Stimulated activated CD4-positive, alpha-beta T cell treated with anti-CD3 and anti-CD28 coated beads, Interleukin-2, amount 100 ng/mL, for 48 hours (primary cell): ENCODE data around the gene NCF1.
"Not testable (repeated sequence)": the region's sequence is repeated elsewhere in the genome, so short reads cannot be mapped to it uniquely, and the experiment has no call there.

Source experiments
- DNase-seq, 2 donors: peaks; one replicate each; pipeline ENCODE4 v3.0.0-alpha.2; 2020

The NCF1 gene

GRCh38 chr7:74773760-74774750, at the start of gene NCF1:
NCF1 (plus strand) TSS chr7:74774011; CDS start chr7:74774032, 21 bp downstream.
- not testable (repeated sequence) for DNase-seq

GRCh38 chr7:74725840-74726239, 48.0 kb upstream of the NCF1 start:
- no peak for DNase-seq

- no peak for DNase-seq
Observed at GRCh38 chr7:74726309-74727101, 47.3 kb upstream of the NCF1 start.

GRCh38 chr7:74728686-74729085, 45.1 kb upstream of the NCF1 start:
- DNase-seq = not testable (repeated sequence)

- not testable (repeated sequence) for DNase-seq
Observed at GRCh38 chr7:74730186-74730585, 43.6 kb upstream of the NCF1 start.

- DNase-seq = not testable (repeated sequence)
Observed at GRCh38 chr7:74739974-74740703, 33.7 kb upstream of the NCF1 start.

- DNase-seq = not testable (repeated sequence)
Observed at GRCh38 chr7:74743936-74744557, 29.8 kb upstream of the NCF1 start.

GRCh38 chr7:74753921-74754482, 19.8 kb upstream of the NCF1 start:
- DNase-seq = not testable (repeated sequence)

- DNase-seq = not testable (repeated sequence)
Observed at GRCh38 chr7:74756673-74757072, 17.1 kb upstream of the NCF1 start.

GRCh38 chr7:74758268-74758667, 15.5 kb upstream of the NCF1 start:
- DNase-seq = not testable (repeated sequence)

- not testable (repeated sequence) for DNase-seq
Observed at GRCh38 chr7:74758982-74759381, 14.8 kb upstream of the NCF1 start.

GRCh38 chr7:74765205-74765918, 8.4 kb upstream of the NCF1 start:
- DNase-seq = not testable (repeated sequence)

GRCh38 chr7:74766509-74766908, 7.3 kb upstream of the NCF1 start:
- not testable (repeated sequence) for DNase-seq

GRCh38 chr7:74766991-74767390, 6.8 kb upstream of the NCF1 start:
- DNase-seq = not testable (repeated sequence)

- DNase-seq = not testable (repeated sequence)
Observed at GRCh38 chr7:74770062-74770461, 3.7 kb upstream of the NCF1 start.

- not testable (repeated sequence) for DNase-seq
Observed at GRCh38 chr7:74772093-74772492, 1.7 kb upstream of the NCF1 start.

GRCh38 chr7:74775111-74775510, 1.3 kb downstream of the NCF1 start:
- not testable (repeated sequence) for DNase-seq

- DNase-seq = not testable (repeated sequence)
Observed at GRCh38 chr7:74779053-74779452, 5.2 kb downstream of the NCF1 start.

- DNase-seq = not testable (repeated sequence)
Observed at GRCh38 chr7:74781746-74782145, 7.9 kb downstream of the NCF1 start.

- DNase-seq = not testable (repeated sequence)
Observed at GRCh38 chr7:74783595-74783994, 9.8 kb downstream of the NCF1 start.
